Muscle of leg (tissue), 11 donors: ENCODE measurements around the gene FBXL14. TPM values are rescaled to one million over a fixed set of nuclear protein-coding genes. Genes with fewer than 3 reads are reported as not detected.

Source experiments
- DNase-seq: peaks from one replicate; pipeline ENCODE4 v3.0.0; 2013
- H3K27ac ChIP-seq: one replicate; pipeline ENCODE4 v1.5.1; 2013; ENCODE audit warnings: mild to moderate bottlenecking, low read length, control low read depth
- H3K27me3 ChIP-seq: one replicate; pipeline ENCODE4 v1.6.1; 2013; ENCODE audit warnings: low read length; ENCODE audit not compliant: control insufficient read depth, insufficient read depth
- H3K36me3 ChIP-seq: one replicate; pipeline ENCODE4 v1.6.1; 2013; ENCODE audit warnings: low read length; ENCODE audit not compliant: control insufficient read depth, insufficient read depth
- H3K4me1 ChIP-seq: one replicate; pipeline ENCODE4 v1.6.1; 2013; ENCODE audit warnings: low read length; ENCODE audit not compliant: control insufficient read depth, insufficient read depth
- H3K4me3 ChIP-seq: one replicate; pipeline ENCODE4 v1.5.1; 2013; ENCODE audit warnings: low read length, control low read depth
- H3K9me3 ChIP-seq: replicated peaks from 2 replicates; pipeline ENCODE4 v1.6.1; 2013; ENCODE audit warnings: low read depth, low read length; ENCODE audit not compliant: control insufficient read depth
- WGBS: methylation state at CpG from one replicate; pipeline ENCODE4 v1.1.5; 2013; ENCODE audit warnings: missing lambda C conversion rate; ENCODE audit not compliant: insufficient coverage; 5-methylcytosine and 5-hydroxymethylcytosine counted together
- polyA plus RNA-seq, 8 donors: library from polyadenylated mRNA; unstranded; fragments of 120-200 nt; gene quantifications; one replicate each; pipeline versions ENCODE4 v1.2.1 to v1.2.3, GENCODE V29; 2013; ENCODE audit warnings: inconsistent platforms in 1 of 8, low replicate concordance in 1 of 8; ENCODE audit not compliant: insufficient read length in 8 of 8, insufficient read depth in 1 of 8
- total RNA-seq: library from RNA; stranded (reverse); fragments of 120-200 nt; gene quantifications from one replicate; pipeline ENCODE4 v1.2.4, GENCODE V29; 2013

The FBXL14 gene
- total and polyA plus RNA-seq, 9 donors, result 3.3 to 7.2 (median 5.0) TPM

GRCh38 chr12:1529862-1530591, 64.4 kb downstream of the FBXL14 start:
- Histone ChIP-seq H3K27me3 (peaks cover 72% of the 10 kb centered on the region), H3K27ac (no peak overlapping the region), H3K4me1 (peaks cover 27% of the 10 kb centered on the region), H3K9me3 (no peaks in the 10 kb centered on the region), H3K36me3 (no peaks in the 10 kb centered on the region), H3K4me3 (peak overlapping the region; percentile 49)
- DNase-seq, result peak; percentile 62
- WGBS, result under 1% methylated on average over 97 of the region's 101 CpGs

- Histone ChIP-seq H3K36me3 (no peaks in the 10 kb centered on the region), H3K27me3 (peaks cover 66% of the 10 kb centered on the region), H3K4me1 (peaks cover 27% of the 10 kb centered on the region), H3K27ac (no peak overlapping the region), H3K4me3 (peak overlapping the region; percentile 49), H3K9me3 (no peaks in the 10 kb centered on the region)
- peak; percentile 38 for DNase-seq
- 35% methylated on average over 8 of the region's 11 CpGs for WGBS
Observed at GRCh38 chr12:1529228-1529861, 65.0 kb downstream of the FBXL14 start.

GRCh38 chr12:1528791-1529190, 65.6 kb downstream of the FBXL14 start:
- DNase-seq, result no peak
- no peak overlapping the region for H3K4me3 ChIP-seq
- no peaks in the 10 kb centered on the region for H3K36me3 ChIP-seq
- no CpG with 5 or more reads among the region's 3 CpGs for WGBS
- H3K4me1 ChIP-seq, result peaks cover 24% of the 10 kb centered on the region
- H3K27me3 ChIP-seq, result peaks cover 61% of the 10 kb centered on the region
- no peak overlapping the region for H3K27ac ChIP-seq
- H3K9me3 ChIP-seq, result no peaks in the 10 kb centered on the region

- Histone ChIP-seq H3K9me3 (no peaks in the 10 kb centered on the region), H3K27ac (no peak overlapping the region), H3K27me3 (peaks cover 55% of the 10 kb centered on the region), H3K36me3 (no peaks in the 10 kb centered on the region), H3K4me3 (no peak overlapping the region), H3K4me1 (peaks cover 14% of the 10 kb centered on the region)
- no CpG with 5 or more reads among the region's 4 CpGs for WGBS
- no peak for DNase-seq
Observed at GRCh38 chr12:1527789-1528188, 66.6 kb downstream of the FBXL14 start.

GRCh38 chr12:1525858-1526257, 68.5 kb downstream of the FBXL14 start:
- WGBS, result 63% methylated on average over 8 of the region's 10 CpGs
- peaks cover 6% of the 10 kb centered on the region for H3K4me1 ChIP-seq
- H3K27ac ChIP-seq, result no peak overlapping the region
- H3K36me3 ChIP-seq, result no peaks in the 10 kb centered on the region
- H3K4me3 ChIP-seq, result no peak overlapping the region
- H3K9me3 ChIP-seq, result no peaks in the 10 kb centered on the region
- DNase-seq, result no peak
- peaks cover 39% of the 10 kb centered on the region for H3K27me3 ChIP-seq

- Histone ChIP-seq H3K36me3 (no peaks in the 10 kb centered on the region), H3K27me3 (peaks cover 28% of the 10 kb centered on the region), H3K27ac (no peak overlapping the region), H3K4me3 (no peak overlapping the region), H3K4me1 (peaks cover 11% of the 10 kb centered on the region), H3K9me3 (no peaks in the 10 kb centered on the region)
- no peak for DNase-seq
- 48% methylated on average over 8 of the region's 13 CpGs for WGBS
Observed at GRCh38 chr12:1523558-1524050, 70.8 kb downstream of the FBXL14 start.

- no peaks in the 10 kb centered on the region for H3K36me3 ChIP-seq
- peaks cover 30% of the 10 kb centered on the region for H3K27me3 ChIP-seq
- WGBS, result 84% methylated on average over 8 of the region's 8 CpGs
- no peak for DNase-seq
- H3K9me3 ChIP-seq, result no peaks in the 10 kb centered on the region
- peaks cover 11% of the 10 kb centered on the region for H3K4me1 ChIP-seq
- no peak overlapping the region for H3K27ac ChIP-seq
- H3K4me3 ChIP-seq, result no peak overlapping the region
Observed at GRCh38 chr12:1523046-1523445, 71.3 kb downstream of the FBXL14 start.

GRCh38 chr12:1519642-1520041, 74.7 kb downstream of the FBXL14 start:
- peaks cover 14% of the 10 kb centered on the region for H3K27me3 ChIP-seq
- no peak overlapping the region for H3K27ac ChIP-seq
- peaks cover 11% of the 10 kb centered on the region for H3K4me1 ChIP-seq
- H3K9me3 ChIP-seq, result no peaks in the 10 kb centered on the region
- DNase-seq, result no peak
- H3K36me3 ChIP-seq, result no peaks in the 10 kb centered on the region
- no peak overlapping the region for H3K4me3 ChIP-seq
- WGBS, result 15% methylated on average over 3 of the region's 5 CpGs

GRCh38 chr12:1518591-1519516, 75.5 kb downstream of the FBXL14 start:
- WGBS, result 51% methylated on average over 24 of the region's 29 CpGs
- H3K9me3 ChIP-seq, result no peaks in the 10 kb centered on the region
- no peak overlapping the region for H3K4me3 ChIP-seq
- DNase-seq, result no peak
- H3K4me1 ChIP-seq, result peaks cover 11% of the 10 kb centered on the region
- H3K27me3 ChIP-seq, result peaks cover 14% of the 10 kb centered on the region
- no peaks in the 10 kb centered on the region for H3K36me3 ChIP-seq
- no peak overlapping the region for H3K27ac ChIP-seq
